ENCODE data around the gene ASAP2. TPM values are rescaled to one million over a fixed set of nuclear protein-coding genes. Genes with fewer than 3 reads are reported as not detected.

Gene ASAP2
- total and polyA plus RNA-seq, 9 of the 15 experiments (the other 6 are each of a cell fraction or from before 2014, with no cell fraction given), result 0.06 to 4.3 (median 3.1) TPM

DNA sequence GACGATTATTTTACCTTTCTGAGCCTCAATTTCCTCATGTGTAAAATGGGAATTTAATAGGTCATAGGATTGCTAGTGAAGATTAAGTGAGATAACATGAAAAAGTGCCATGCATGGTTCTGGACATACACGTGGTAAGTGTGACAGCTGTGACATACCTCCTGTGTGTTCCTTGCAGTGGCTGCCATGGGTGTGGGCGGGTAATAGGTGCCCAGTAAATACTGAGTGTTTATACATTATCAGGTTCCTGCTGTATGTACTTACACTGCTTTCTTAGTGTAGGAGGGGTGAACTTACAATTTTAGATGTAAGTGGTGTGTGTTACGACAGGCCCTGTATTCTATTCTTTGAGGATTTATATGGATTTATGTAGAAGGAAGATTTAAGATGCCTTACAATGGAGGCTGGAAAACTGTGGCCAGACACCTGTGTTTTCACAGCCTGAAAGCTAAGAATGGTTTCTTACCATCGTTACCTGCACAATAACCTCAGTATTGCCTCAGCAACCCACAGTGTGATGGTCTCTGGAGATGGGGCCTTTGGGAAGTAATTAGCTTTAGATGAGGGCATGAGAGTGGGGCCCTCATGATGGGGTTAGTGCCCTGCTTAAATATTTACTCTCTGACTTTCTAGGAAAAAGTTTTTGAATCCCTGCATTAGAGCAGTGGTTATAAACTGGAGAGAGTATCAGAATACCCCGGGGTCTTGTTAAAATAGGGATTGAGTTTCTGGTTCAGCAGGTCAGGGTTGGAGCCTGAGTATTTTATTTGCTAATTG is 78.1 kb downstream of the ASAP2 start:
- no peaks in the 10 kb centered on the region for H3K9me3 ChIP-seq (replicated peaks; ENCODE audit: control insufficient read depth, insufficient read depth, low read depth, low read length)
- in situ Hi-C loops (cut with MboI) (no loop called here), intact Hi-C loops (cut with micrococcal nuclease) (no loop called here)
- WGBS (ENCODE audit: insufficient coverage, low coverage, missing lambda C conversion rate), result 19% methylated on average over 6 of the region's 6 CpGs
- no peak overlapping the region for H3K4me3 ChIP-seq
- ChIA-PET POLR2A (interaction anchor here (0.7 to 1.3 kb wide), 2 partner anchors 13 to 48 kb away, joined by 3 read pairs; no protein-coding TSS in a partner anchor), CTCF (ENCODE audit: low intra/inter-chr PET ratio) (no interaction called here)
- no peak for ATAC-seq
- peaks cover 12 to 38% of the 10 kb centered on the region in 2 experiments; a peak in 4 of 5 replicates for H3K27me3 ChIP-seq (ENCODE audit: control insufficient read depth in 2 of 2, insufficient read depth in 2 of 2, low read length in 2 of 2)
- 0 out of 2 replicates have a peak, but pooled peaks cover 3% of the 10 kb centered on the region for H4K20me1 ChIP-seq (replicated peaks; ENCODE audit: control insufficient read depth, insufficient read depth, low read length)
- peaks cover 0 to 4% of the 10 kb centered on the region in 2 experiments; a peak in 2 of 5 replicates for H3K4me1 ChIP-seq (replicated peaks in 1 of 2; ENCODE audit: control insufficient read depth in 2 of 2, insufficient read depth in 2 of 2, low read length in 2 of 2)
- H3K4me2 ChIP-seq (ENCODE audit: insufficient read depth, low read length), result no peak overlapping the region
- no peak overlapping the region for H2AFZ ChIP-seq (ENCODE audit: low read depth, low read length)
- H3K79me2 ChIP-seq (ENCODE audit: control insufficient read depth, insufficient read depth, low read length), result no peaks in the 10 kb centered on the region
- no peak for DNase-seq (ENCODE audit: extremely low read depth in 1 of 4, low spot score in 3 of 4)
- H3K27ac ChIP-seq (ENCODE audit: extremely low read depth, low read depth, low read length), result no peak overlapping the region
- H3K9me1 ChIP-seq (ENCODE audit: control insufficient read depth, insufficient read depth, low read length), result no peaks in the 10 kb centered on the region
- BruUV-seq (replicated peaks), result no TSS peak
- no peaks in the 10 kb centered on the region for H3K36me3 ChIP-seq (ENCODE audit: control insufficient read depth, insufficient read depth, low read length)
- no peak for FAIRE-seq
- H3K9ac ChIP-seq (ENCODE audit: insufficient read depth in 1 of 2, low read depth in 2 of 2, low read length in 2 of 2), result no peak overlapping the region
- TF ChIP-seq, protein P1, sequence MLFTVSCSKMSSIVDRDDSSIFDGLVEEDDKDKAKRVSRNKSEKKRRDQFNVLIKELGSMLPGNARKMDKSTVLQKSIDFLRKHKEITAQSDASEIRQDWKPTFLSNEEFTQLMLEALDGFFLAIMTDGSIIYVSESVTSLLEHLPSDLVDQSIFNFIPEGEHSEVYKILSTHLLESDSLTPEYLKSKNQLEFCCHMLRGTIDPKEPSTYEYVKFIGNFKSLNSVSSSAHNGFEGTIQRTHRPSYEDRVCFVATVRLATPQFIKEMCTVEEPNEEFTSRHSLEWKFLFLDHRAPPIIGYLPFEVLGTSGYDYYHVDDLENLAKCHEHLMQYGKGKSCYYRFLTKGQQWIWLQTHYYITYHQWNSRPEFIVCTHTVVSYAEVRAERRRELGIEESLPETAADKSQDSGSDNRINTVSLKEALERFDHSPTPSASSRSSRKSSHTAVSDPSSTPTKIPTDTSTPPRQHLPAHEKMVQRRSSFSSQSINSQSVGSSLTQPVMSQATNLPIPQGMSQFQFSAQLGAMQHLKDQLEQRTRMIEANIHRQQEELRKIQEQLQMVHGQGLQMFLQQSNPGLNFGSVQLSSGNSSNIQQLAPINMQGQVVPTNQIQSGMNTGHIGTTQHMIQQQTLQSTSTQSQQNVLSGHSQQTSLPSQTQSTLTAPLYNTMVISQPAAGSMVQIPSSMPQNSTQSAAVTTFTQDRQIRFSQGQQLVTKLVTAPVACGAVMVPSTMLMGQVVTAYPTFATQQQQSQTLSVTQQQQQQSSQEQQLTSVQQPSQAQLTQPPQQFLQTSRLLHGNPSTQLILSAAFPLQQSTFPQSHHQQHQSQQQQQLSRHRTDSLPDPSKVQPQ (CRISPR knock-in tag; IDR thresholded peaks at IDR 0.05; ENCODE audit: borderline replicate concordance), result no peak
- no peak for TF ChIP-seq ZNF347 (CRISPR knock-in tag; IDR thresholded peaks at IDR 0.05; ENCODE audit: low read depth)
- no peak for TF ChIP-seq SRSF1 (IDR thresholded peaks at IDR 0.05; ENCODE audit: low read depth, low read length)
- no peak for TF ChIP-seq SPI1 (IDR thresholded peaks at IDR 0.05; ENCODE audit: borderline replicate concordance, low read depth, low read length)
- no peak for TF ChIP-seq LEF1 (IDR thresholded peaks at IDR 0.05)
- TF ChIP-seq, protein P2, sequence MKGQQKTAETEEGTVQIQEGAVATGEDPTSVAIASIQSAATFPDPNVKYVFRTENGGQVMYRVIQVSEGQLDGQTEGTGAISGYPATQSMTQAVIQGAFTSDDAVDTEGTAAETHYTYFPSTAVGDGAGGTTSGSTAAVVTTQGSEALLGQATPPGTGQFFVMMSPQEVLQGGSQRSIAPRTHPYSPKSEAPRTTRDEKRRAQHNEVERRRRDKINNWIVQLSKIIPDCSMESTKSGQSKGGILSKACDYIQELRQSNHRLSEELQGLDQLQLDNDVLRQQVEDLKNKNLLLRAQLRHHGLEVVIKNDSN (CRISPR knock-in tag; IDR thresholded peaks at IDR 0.05), result no peak
- TF ChIP-seq ZNF830 (CRISPR knock-in tag; IDR thresholded peaks at IDR 0.05), result no peak
- TF ChIP-seq PHB (CRISPR knock-in tag; IDR thresholded peaks at IDR 0.05), result no peak
- no peak for TF ChIP-seq MEF2A (IDR thresholded peaks at IDR 0.05; ENCODE audit: control insufficient read depth, low read depth, low read length)
- no peak for TF ChIP-seq NFE2L1 (tag; IDR thresholded peaks at IDR 0.05; ENCODE audit: borderline replicate concordance, low read depth)
- no peak for TF ChIP-seq SMAD1 (IDR thresholded peaks at IDR 0.05; ENCODE audit: low read depth, low read length, partially characterized antibody)
- TF ChIP-seq RFX5 (IDR thresholded peaks at IDR 0.05; ENCODE audit: low read depth, low read length), result no peak
- TF ChIP-seq CBX3 (IDR thresholded peaks at IDR 0.05; ENCODE audit: borderline replicate concordance in 1 of 2, low read length in 2 of 2), result no peak
- no peak for TF ChIP-seq ZNF311 (CRISPR knock-in tag; IDR thresholded peaks at IDR 0.05)
- TF ChIP-seq, protein P3, sequence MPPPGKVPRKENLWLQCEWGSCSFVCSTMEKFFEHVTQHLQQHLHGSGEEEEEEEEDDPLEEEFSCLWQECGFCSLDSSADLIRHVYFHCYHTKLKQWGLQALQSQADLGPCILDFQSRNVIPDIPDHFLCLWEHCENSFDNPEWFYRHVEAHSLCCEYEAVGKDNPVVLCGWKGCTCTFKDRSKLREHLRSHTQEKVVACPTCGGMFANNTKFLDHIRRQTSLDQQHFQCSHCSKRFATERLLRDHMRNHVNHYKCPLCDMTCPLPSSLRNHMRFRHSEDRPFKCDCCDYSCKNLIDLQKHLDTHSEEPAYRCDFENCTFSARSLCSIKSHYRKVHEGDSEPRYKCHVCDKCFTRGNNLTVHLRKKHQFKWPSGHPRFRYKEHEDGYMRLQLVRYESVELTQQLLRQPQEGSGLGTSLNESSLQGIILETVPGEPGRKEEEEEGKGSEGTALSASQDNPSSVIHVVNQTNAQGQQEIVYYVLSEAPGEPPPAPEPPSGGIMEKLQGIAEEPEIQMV (tag; conservative IDR thresholded peaks at IDR 0.05; ENCODE audit: low read depth), result no peak
- TF ChIP-seq NR2F6 (CRISPR knock-in tag; IDR thresholded peaks at IDR 0.05), result no peak
